GM12801 (cell line): ENCODE data around the gene CLEC7A.

Experiments
- TF ChIP-seq, protein P1 (sequence below): IDR thresholded peaks from one replicate; pipeline ENCODE4 v1.5.1; 2011; ENCODE audit warnings: control low read depth; ENCODE audit not compliant: insufficient read length; ENCODE audit errors: extremely low read depth

The CLEC7A gene

DNA sequence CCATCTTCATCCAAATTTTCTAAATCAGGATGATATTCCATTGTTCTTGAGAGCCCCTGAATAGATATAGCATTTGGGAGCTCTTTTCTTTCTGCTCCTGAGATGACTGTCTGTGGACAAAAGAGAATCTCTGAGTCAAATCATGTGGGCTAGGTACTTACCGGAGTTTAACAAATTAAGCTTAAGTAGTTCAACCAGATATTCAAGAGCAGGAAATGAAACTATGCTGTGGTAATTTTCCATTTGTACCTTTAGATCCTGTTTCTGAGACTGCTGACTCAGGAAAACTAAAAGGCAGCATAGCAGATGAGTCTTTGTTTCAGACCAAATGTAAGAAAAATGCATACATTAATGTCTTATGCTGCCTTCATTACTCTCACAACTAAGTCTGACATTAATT lies at the start of gene CLEC7A:
CLEC7A (minus strand) TSS at position 158 of the 400 bp plus-strand sequence; CDS start at position 41, 117 bp downstream.
- TF ChIP-seq, protein P1, sequence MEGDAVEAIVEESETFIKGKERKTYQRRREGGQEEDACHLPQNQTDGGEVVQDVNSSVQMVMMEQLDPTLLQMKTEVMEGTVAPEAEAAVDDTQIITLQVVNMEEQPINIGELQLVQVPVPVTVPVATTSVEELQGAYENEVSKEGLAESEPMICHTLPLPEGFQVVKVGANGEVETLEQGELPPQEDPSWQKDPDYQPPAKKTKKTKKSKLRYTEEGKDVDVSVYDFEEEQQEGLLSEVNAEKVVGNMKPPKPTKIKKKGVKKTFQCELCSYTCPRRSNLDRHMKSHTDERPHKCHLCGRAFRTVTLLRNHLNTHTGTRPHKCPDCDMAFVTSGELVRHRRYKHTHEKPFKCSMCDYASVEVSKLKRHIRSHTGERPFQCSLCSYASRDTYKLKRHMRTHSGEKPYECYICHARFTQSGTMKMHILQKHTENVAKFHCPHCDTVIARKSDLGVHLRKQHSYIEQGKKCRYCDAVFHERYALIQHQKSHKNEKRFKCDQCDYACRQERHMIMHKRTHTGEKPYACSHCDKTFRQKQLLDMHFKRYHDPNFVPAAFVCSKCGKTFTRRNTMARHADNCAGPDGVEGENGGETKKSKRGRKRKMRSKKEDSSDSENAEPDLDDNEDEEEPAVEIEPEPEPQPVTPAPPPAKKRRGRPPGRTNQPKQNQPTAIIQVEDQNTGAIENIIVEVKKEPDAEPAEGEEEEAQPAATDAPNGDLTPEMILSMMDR, result no peak

DNA sequence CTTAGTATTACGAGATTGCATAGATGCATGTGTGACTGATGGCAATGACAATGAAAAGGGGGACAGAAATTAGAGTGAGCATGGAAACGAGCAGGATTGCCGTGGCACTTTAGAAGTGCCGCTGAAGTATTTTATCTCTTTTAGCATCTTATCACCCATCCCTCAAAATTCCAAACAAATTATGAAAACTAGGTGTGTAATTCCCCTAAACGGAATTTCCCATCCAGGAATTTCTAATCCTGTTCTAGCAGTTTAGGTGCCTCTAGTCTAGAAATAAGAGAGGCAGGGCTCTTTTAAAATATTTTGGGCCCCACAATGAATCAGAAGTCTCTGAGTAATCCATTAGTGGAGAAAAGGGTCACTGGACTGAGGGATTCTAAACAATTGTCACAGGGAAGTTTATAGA lies 49.8 kb upstream of the CLEC7A start:
- TF ChIP-seq, protein P1, result no peak

DNA sequence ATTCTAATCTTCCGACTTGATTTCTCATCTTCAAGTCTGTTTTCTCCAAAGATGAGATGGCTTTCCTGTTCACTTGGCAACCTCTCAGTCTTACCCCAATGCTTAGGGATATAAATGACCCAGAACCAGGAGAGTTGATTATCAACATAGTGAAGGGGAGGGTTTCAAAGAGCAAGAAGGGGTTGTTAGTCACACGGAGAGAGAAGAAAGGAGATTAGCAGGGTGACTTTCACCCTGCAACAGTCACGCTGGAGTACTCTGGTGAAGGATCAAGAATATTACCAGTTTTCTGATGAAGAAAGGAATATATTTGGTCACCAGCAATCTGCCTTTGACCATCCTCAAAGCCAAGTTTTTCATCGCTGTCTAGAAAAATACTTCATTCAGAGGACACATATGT lies 48.8 kb upstream of the CLEC7A start, which contains the start of gene TMEM52B:
TMEM52B (plus strand) TSS at position 212 of the 400 bp plus-strand sequence. CDS start 543 bp downstream, outside the sequence.
- TF ChIP-seq, protein P1, result no peak

DNA sequence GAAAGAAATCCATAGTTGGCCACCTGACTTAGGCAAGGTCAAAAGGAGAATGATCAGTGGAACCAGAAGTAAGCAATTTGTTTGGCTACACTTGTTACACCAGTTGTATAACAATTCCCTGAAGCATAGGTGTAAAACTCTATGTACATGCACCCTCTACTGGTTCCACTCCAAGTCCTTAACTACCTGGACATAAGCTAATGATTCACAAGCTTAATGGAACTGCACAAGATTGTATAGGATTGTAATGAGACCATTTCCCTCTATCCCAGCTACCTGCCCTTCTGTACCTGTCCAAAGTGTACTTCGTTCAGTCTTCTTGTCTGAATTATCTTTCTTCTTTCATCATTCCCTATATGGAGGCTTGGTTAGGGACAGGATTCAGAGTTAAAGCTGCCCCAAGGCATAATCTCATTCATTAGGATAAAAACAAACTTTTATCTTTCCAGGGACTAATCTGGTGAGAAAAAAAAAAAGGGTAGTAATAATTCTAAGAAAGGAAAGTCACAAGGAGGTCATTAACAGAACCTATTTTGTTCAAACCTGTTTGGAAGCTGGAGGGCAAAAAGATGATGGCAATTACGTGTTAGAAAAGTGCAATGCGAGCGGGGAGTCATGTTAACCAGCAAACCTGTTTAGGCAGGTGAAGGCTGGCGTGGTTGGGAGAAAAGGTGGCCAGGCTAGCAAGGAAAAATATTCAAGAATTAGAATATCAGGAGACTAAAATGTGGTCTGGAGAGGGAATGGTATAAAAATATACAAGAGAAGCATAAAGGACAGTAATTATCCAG lies 46.0 kb upstream of the CLEC7A start:
- TF ChIP-seq, protein P1, result no peak

DNA sequence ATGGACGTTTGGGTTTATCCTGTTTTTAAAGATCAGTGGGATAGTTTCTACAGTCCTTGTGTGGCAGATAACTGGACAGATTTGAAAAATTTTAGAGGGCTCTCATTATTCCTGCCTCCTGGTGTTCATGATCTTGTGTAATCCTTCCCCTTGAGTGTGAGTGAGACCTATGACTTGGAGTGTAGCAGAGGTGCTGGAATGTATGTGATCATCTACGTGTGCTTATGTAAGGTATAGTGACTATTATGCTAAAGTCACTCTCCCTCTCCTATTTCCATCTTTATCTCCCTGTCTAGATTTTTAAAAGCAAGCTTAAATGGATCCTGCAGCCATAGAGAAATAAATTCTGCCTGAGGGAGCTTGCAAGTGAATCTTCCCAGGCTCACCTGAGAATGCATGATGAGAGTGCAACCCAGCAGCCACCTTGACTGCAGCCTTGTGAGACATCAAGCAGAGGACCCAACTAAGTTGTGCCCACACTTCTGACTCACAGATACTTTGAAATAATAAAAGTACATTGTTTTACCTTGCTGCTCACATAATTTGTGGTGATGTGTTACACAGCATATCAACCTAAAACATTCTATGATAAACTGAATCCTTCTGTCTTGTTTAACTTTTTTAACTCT lies 45.1 kb upstream of the CLEC7A start:
- TF ChIP-seq, protein P1, result no peak

DNA sequence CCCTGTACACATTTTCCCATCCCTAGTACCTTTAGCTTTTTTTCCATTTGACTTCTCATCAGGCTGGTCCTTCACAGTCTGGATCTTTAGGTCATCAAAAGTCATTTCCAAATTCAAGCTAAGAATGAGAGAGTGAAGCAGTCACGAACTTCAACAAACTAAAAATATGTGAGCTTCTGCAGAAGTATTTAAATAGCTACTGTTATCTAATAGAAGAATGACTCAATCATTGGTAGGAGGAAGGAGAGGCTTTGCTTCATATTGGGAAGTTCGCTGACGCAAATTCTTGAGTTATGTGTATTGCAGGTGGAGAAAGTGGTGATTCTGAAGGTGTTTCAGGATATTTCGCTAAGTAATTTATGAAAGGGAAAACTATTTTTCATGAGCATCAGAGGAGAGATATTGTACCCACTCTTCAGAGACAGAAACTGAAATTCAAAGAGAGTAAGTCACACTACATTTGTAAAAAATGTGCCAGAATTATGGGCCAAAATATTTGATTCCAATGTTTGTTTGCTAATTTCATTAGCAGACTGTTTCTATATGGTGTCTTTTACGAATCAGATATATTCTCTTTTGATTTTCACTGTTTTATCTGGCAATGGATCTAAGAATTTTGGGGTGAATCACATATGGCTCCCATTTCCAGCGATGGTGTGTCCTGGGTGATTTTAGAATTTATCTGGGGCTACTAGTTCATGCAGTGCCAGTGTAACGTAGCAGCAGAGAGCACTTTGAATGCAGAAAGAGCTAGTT lies 42.2 kb upstream of the CLEC7A start, which contains the start of gene OLR1:
OLR1 (minus strand) TSS at position 160 of the 756 bp plus-strand sequence; CDS start at position 105, 55 bp downstream.
- TF ChIP-seq, protein P1, result no peak

DNA sequence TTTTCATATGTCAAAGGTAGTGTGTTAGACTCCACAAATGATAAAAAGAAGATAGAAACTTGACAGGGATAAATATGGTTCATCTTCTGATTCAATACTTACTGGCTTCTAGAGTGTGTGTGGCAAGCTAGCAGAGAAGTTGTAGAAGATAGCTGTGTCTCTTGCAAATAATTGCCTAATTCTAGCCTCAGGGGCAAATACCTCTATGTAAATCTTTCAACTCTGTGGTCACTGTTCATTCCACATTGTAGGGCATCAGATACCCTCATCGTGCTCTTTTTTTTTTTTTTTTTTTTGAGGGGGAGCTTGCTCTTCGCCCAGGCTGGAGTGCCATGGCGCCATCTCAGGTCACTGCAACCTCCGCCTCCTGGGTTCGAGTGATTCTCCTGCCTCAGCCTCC lies 40.2 kb upstream of the CLEC7A start:
- TF ChIP-seq, protein P1, result no peak
